Trophoblast cell (in vitro differentiated cells and primary cell): Measurements from ENCODE around the gene CTDSPL2.

Source experiments
- DNase-seq, 2 donors: peaks; one replicate each; pipeline ENCODE4 v3.0.0-alpha.2; 2016
- H2AFZ ChIP-seq: 2 replicates; pipeline ENCODE4 v1.6.1; 2013; ENCODE audit warnings: low read length, moderate library complexity, mild to moderate bottlenecking; ENCODE audit not compliant: insufficient read depth, poor library complexity
- H2AK5ac ChIP-seq: 2 replicates; pipeline ENCODE4 v1.6.1; 2013; ENCODE audit warnings: mild to moderate bottlenecking, low read length
- H2BK120ac ChIP-seq: 2 replicates; pipeline ENCODE4 v1.6.1; 2013; ENCODE audit warnings: low read length, mild to moderate bottlenecking, moderate library complexity; ENCODE audit not compliant: insufficient read depth, poor library complexity
- H2BK12ac ChIP-seq: 2 replicates; pipeline ENCODE4 v1.6.1; 2013; ENCODE audit warnings: mild to moderate bottlenecking, low read length, moderate library complexity
- H2BK5ac ChIP-seq: 2 replicates; pipeline ENCODE4 v1.6.1; 2013; ENCODE audit warnings: low read length, low read depth, moderate library complexity, mild to moderate bottlenecking; ENCODE audit not compliant: poor library complexity
- H3K14ac ChIP-seq: 2 replicates; pipeline ENCODE4 v1.6.1; 2013; ENCODE audit warnings: mild to moderate bottlenecking, low read length
- H3K18ac ChIP-seq: 2 replicates; pipeline ENCODE4 v1.6.1; 2013; ENCODE audit warnings: mild to moderate bottlenecking, low read length
- H3K23ac ChIP-seq: 2 replicates; pipeline ENCODE4 v1.6.1; 2013; ENCODE audit warnings: low read length
- H3K27ac ChIP-seq: 2 replicates; pipeline ENCODE4 v1.5.1; 2013; ENCODE audit warnings: low read depth, mild to moderate bottlenecking, inconsistent platforms, low read length, moderate library complexity
- H3K27me3 ChIP-seq: 2 replicates; pipeline ENCODE4 v1.6.1; 2013; ENCODE audit warnings: inconsistent platforms, mild to moderate bottlenecking, low read length, moderate library complexity; ENCODE audit not compliant: insufficient read depth
- H3K36me3 ChIP-seq, 2 experiments: 1 replicate in 1 of 2; 2 replicates in 1 of 2; pipeline ENCODE4 v1.6.1; 2013; ENCODE audit warnings: low read length in 2 of 2, mild to moderate bottlenecking in 2 of 2, moderate library complexity in 1 of 2; ENCODE audit not compliant: insufficient read depth in 2 of 2, control insufficient read depth in 1 of 2
- H3K4ac ChIP-seq: 2 replicates; pipeline ENCODE4 v1.6.1; 2013; ENCODE audit warnings: low read depth, mild to moderate bottlenecking, low read length, moderate library complexity
- H3K4me1 ChIP-seq, 2 experiments: 1 replicate in 1 of 2; 2 replicates in 1 of 2; pipeline ENCODE4 v1.6.1; 2013; ENCODE audit warnings: low read length in 2 of 2, mild to moderate bottlenecking in 2 of 2, moderate library complexity in 1 of 2; ENCODE audit not compliant: insufficient read depth in 2 of 2, control insufficient read depth in 1 of 2
- H3K4me2 ChIP-seq: 2 replicates; pipeline ENCODE4 v1.6.1; 2013; ENCODE audit warnings: inconsistent platforms, mild to moderate bottlenecking, low read length, moderate library complexity
- H3K4me3 ChIP-seq: 2 replicates; pipeline ENCODE4 v1.5.1; 2013; ENCODE audit warnings: mild to moderate bottlenecking, low read depth, low read length, inconsistent platforms
- H3K79me1 ChIP-seq: one replicate; pipeline ENCODE4 v1.6.1; 2013; ENCODE audit warnings: low read length
- H3K79me2 ChIP-seq: 2 replicates; pipeline ENCODE4 v1.6.1; 2013; ENCODE audit warnings: low read length, mild to moderate bottlenecking; ENCODE audit not compliant: control insufficient read depth, insufficient read depth, poor library complexity
- H3K9ac ChIP-seq: 2 replicates; pipeline ENCODE4 v1.6.1; 2013; ENCODE audit warnings: mild to moderate bottlenecking, low read length
- H3K9me3 ChIP-seq: 2 replicates; pipeline ENCODE4 v1.6.1; 2013; ENCODE audit warnings: low read depth, mild to moderate bottlenecking, control low read depth, inconsistent platforms, low read length; ENCODE audit not compliant: insufficient read depth
- H4K12ac ChIP-seq: 2 replicates; pipeline ENCODE4 v1.6.1; 2013; ENCODE audit warnings: low read depth, mild to moderate bottlenecking, low read length, moderate library complexity
- H4K8ac ChIP-seq: 2 replicates; pipeline ENCODE4 v1.6.1; 2013; ENCODE audit warnings: low read depth, mild to moderate bottlenecking, low read length, moderate library complexity
- H4K91ac ChIP-seq: one replicate; pipeline ENCODE4 v1.6.1; 2013; ENCODE audit warnings: low read depth, mild to moderate bottlenecking, low read length, moderate library complexity
- WGBS: extraction: QIAGEN DNeasy Blood & Tissue Kit; methylation state at CpG from one replicate; pipeline ENCODE4 v1.1.7; 2013; ENCODE audit warnings: missing lambda C conversion rate; ENCODE audit not compliant: insufficient read length, insufficient coverage; ENCODE audit errors: extremely low coverage; 5-methylcytosine and 5-hydroxymethylcytosine counted together

CTDSPL2 gene

DNA sequence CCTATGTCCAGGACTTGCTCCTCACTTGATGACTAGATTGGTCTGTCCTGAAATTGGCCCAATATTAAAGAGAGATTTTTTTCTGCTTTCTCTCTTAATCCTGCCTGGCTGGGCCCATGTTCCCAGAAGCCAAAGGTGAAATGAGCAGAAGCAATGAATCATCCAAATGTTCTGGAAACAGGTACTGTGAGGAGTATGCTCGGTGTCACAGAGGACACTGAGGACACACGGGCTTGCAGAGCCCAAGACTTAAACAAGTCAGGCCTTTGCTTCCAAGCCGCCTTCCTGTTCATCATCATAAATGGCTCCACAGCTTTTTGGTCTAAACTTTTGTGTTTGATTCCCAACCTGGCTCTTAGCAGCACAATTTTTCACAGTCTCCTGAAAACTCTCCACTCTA, 140.9 kb downstream of the CTDSPL2 start:
- WGBS = no CpG with 5 or more reads among the region's 3 CpGs
- peaks cover 12% of the 10 kb centered on the region for H3K9me3 ChIP-seq

GRCh38 chr15:44569316-44569715, 141.9 kb downstream of the CTDSPL2 start:
- no peak overlapping the region for H4K8ac ChIP-seq
- no peak for DNase-seq
- WGBS = no CpG with 5 or more reads among the region's 4 CpGs

More for the DNA sequence above, 140.9 kb downstream of the CTDSPL2 start:
- no peaks in the 10 kb centered on the region for H3K79me2 ChIP-seq
- H3K4me1 ChIP-seq = peaks cover 3% of the 10 kb centered on the region in 2 experiments
- no peak overlapping the region for H2BK5ac ChIP-seq
- DNase-seq = no peak
- H3K36me3 ChIP-seq = peaks cover 41 to 53% of the 10 kb centered on the region in 2 experiments
- H2BK12ac ChIP-seq = no peak overlapping the region
- no peak overlapping the region for H3K4me3 ChIP-seq
- H3K18ac ChIP-seq = no peak overlapping the region
- H3K4me2 ChIP-seq = no peak overlapping the region
- no peaks in the 10 kb centered on the region for H3K27me3 ChIP-seq
- no peak overlapping the region for H3K23ac ChIP-seq
- H3K14ac ChIP-seq = no peak overlapping the region
- H3K4ac ChIP-seq = no peak overlapping the region
- no peak overlapping the region for H4K91ac ChIP-seq
- no peak overlapping the region for H2AFZ ChIP-seq
- H3K27ac ChIP-seq = no peak overlapping the region
- peaks cover 2% of the 10 kb centered on the region for H3K79me1 ChIP-seq
- H3K9ac ChIP-seq = no peak overlapping the region
- no peak overlapping the region for H4K8ac ChIP-seq
- H2AK5ac ChIP-seq = no peak overlapping the region
- H4K12ac ChIP-seq = no peak overlapping the region
- no peak overlapping the region for H2BK120ac ChIP-seq

GRCh38 chr15:44570361-44570760, 142.9 kb downstream of the CTDSPL2 start:
- Histone ChIP-seq H3K4ac (no peak overlapping the region), H3K18ac (no peak overlapping the region), H3K14ac (no peak overlapping the region), H2AFZ (no peak overlapping the region), H2AK5ac (no peak overlapping the region), H3K27me3 (no peaks in the 10 kb centered on the region), H4K91ac (no peak overlapping the region), H3K23ac (no peak overlapping the region), H2BK5ac (no peak overlapping the region), H4K12ac (no peak overlapping the region), H2BK120ac (no peak overlapping the region), H3K4me3 (no peak overlapping the region), H3K27ac (no peak overlapping the region), H3K79me2 (no peaks in the 10 kb centered on the region), H3K79me1 (peaks cover 2% of the 10 kb centered on the region), H2BK12ac (no peak overlapping the region), H3K9me3 (peaks cover 6% of the 10 kb centered on the region), H3K4me1 (peaks cover 3% of the 10 kb centered on the region in 2 experiments), H3K9ac (no peak overlapping the region), H3K36me3 (peaks cover 33 to 43% of the 10 kb centered on the region in 2 experiments), H3K4me2 (no peak overlapping the region), H4K8ac (no peak overlapping the region)
- no CpG with 5 or more reads among the region's 4 CpGs for WGBS
- no peak for DNase-seq

More at GRCh38 chr15:44569316-44569715, 141.9 kb downstream of the CTDSPL2 start:
- H3K9ac ChIP-seq = no peak overlapping the region
- H2BK5ac ChIP-seq = no peak overlapping the region
- no peak overlapping the region for H3K27ac ChIP-seq
- peaks cover 2% of the 10 kb centered on the region for H3K79me1 ChIP-seq
- no peak overlapping the region for H3K4ac ChIP-seq
- H3K14ac ChIP-seq = no peak overlapping the region
- H3K36me3 ChIP-seq = peaks cover 39 to 49% of the 10 kb centered on the region in 2 experiments
- H4K91ac ChIP-seq = no peak overlapping the region
- H3K27me3 ChIP-seq = no peaks in the 10 kb centered on the region
- H3K4me1 ChIP-seq = peaks cover 3% of the 10 kb centered on the region in 2 experiments
- peaks cover 12% of the 10 kb centered on the region for H3K9me3 ChIP-seq
- no peak overlapping the region for H3K4me2 ChIP-seq
- H2AK5ac ChIP-seq = no peak overlapping the region
- H4K12ac ChIP-seq = no peak overlapping the region
- no peak overlapping the region for H3K18ac ChIP-seq
- no peak overlapping the region for H2BK120ac ChIP-seq
- H3K79me2 ChIP-seq = no peaks in the 10 kb centered on the region
- H2BK12ac ChIP-seq = no peak overlapping the region
- no peak overlapping the region for H3K23ac ChIP-seq
- no peak overlapping the region for H2AFZ ChIP-seq
- H3K4me3 ChIP-seq = no peak overlapping the region

GRCh38 chr15:44573386-44573785, 146.0 kb downstream of the CTDSPL2 start:
- no peaks in the 10 kb centered on the region for H3K27me3 ChIP-seq
- no peaks in the 10 kb centered on the region for H3K79me1 ChIP-seq
- no peak overlapping the region for H3K27ac ChIP-seq
- H3K4me3 ChIP-seq = no peak overlapping the region
- WGBS = no CpG with 5 or more reads among the region's 6 CpGs
- no peak overlapping the region for H2AK5ac ChIP-seq
- H4K91ac ChIP-seq = no peak overlapping the region
- H3K36me3 ChIP-seq = peaks cover 21 to 23% of the 10 kb centered on the region in 2 experiments
- H3K9me3 ChIP-seq = no peaks in the 10 kb centered on the region
- no peak overlapping the region for H4K12ac ChIP-seq
- no peaks in the 10 kb centered on the region for H3K79me2 ChIP-seq
- no peak overlapping the region for H2AFZ ChIP-seq
- no peaks in the 10 kb centered on the region for H3K4me1 ChIP-seq
- H3K4me2 ChIP-seq = no peak overlapping the region
- no peak overlapping the region for H3K18ac ChIP-seq
- no peak overlapping the region for H3K4ac ChIP-seq
- no peak overlapping the region for H2BK12ac ChIP-seq
- no peak for DNase-seq
- H3K23ac ChIP-seq = no peak overlapping the region
- no peak overlapping the region for H3K14ac ChIP-seq
- H3K9ac ChIP-seq = no peak overlapping the region
- no peak overlapping the region for H4K8ac ChIP-seq
- no peak overlapping the region for H2BK120ac ChIP-seq
- no peak overlapping the region for H2BK5ac ChIP-seq
